HepG2 (cell line): Measurements from ENCODE around the gene AGER. TPM values are rescaled to one million over a fixed set of nuclear protein-coding genes. Genes with fewer than 3 reads are reported as not detected.
A peak's percentile ranks its signal among the peaks of the same experiment; 100 is the strongest.

Experiments
- EHMT2 ChIP-seq: fragments of 200-600 bp; sonication (generic); IDR thresholded peaks from 2 replicates; pipeline ENCODE4 v1.7.0; 2017; ENCODE audit warnings: antibody characterized with exemption, low read depth, low read length, borderline replicate concordance
- LCORL ChIP-seq, 2 experiments: fragments of 450-650 bp in 1 of 2; sonication (generic) in 1 of 2; formaldehyde crosslinking in 1 of 2; IDR thresholded peaks; 2 replicates each; pipeline versions ENCODE4 v1.5.0 to v1.6.1; 2017 to 2020; ENCODE audit warnings: antibody characterized with exemption in 1 of 2, missing genetic modification reagents in 1 of 2
- PHF21A ChIP-seq: sonication (generic); formaldehyde crosslinking; IDR thresholded peaks from 2 replicates; pipeline ENCODE4 v1.5.0; 2020; ENCODE audit warnings: mild to moderate bottlenecking, missing genetic modification reagents
- SMAD1 ChIP-seq: sonication (generic); formaldehyde crosslinking; IDR thresholded peaks from 2 replicates; pipeline ENCODE4 v1.4.0; 2020; ENCODE audit warnings: missing genetic modification reagents, low read depth, mild to moderate bottlenecking, borderline replicate concordance
- TBL1XR1 ChIP-seq: fragments of 150-350 bp; IDR thresholded peaks from 2 replicates; pipeline ENCODE4 v1.6.1; 2014; ENCODE audit warnings: borderline replicate concordance, low read length; ENCODE audit not compliant: partially characterized antibody
- YEATS2 ChIP-seq: sonication (generic); formaldehyde crosslinking; IDR thresholded peaks from 2 replicates; pipeline ENCODE4 v1.4.0; 2020; ENCODE audit warnings: missing genetic modification reagents, borderline replicate concordance
- ZNF207 ChIP-seq: fragments of 450-650 bp; IDR thresholded peaks from 2 replicates; pipeline ENCODE4 v1.6.1; 2016; ENCODE audit warnings: antibody characterized with exemption, borderline replicate concordance
- ZSCAN25 ChIP-seq: sonication (generic); formaldehyde crosslinking; IDR thresholded peaks from 2 replicates; pipeline ENCODE4 v1.8.0; 2022; ENCODE audit warnings: mild to moderate bottlenecking, missing genetic modification reagents
- polyA plus RNA-seq, 8 experiments: library from polyadenylated mRNA; depleted of rRNA in 3 of 8; stranded (reverse) in 7 of 8; unstranded in 1 of 8; fragments of >200 nt; fragmentation: Illumina TruSeq in 4 of 8; extraction: Trizol in 4 of 8; gene quantifications; 2 replicates each; pipeline versions ENCODE4 v1.2.1 to v1.2.3, GENCODE V29; 2011 to 2016; ENCODE audit warnings: low read depth in 4 of 8, missing spikeins in 1 of 8, mixed read lengths in 1 of 8; ENCODE audit not compliant: insufficient read depth in 1 of 8
- total RNA-seq, 5 experiments: library from RNA; depleted of rRNA; stranded (reverse); fragments of >200 nt; fragmentation: Illumina TruSeq; extraction: Trizol; gene quantifications; 2 replicates each; pipeline ENCODE4 v1.2.3, GENCODE V29; 2016; ENCODE audit warnings: low read depth in 1 of 5
- TF ChIP-seq, protein P1 (sequence below): sonication (generic); formaldehyde crosslinking; IDR thresholded peaks from 2 replicates; pipeline ENCODE4 v1.4.0; 2020; ENCODE audit warnings: missing genetic modification reagents, mild to moderate bottlenecking, borderline replicate concordance
- TF ChIP-seq, protein P2 (sequence below): sonication (generic); formaldehyde crosslinking; IDR thresholded peaks from 2 replicates; pipeline ENCODE4 v1.4.0; 2020; ENCODE audit warnings: missing genetic modification reagents, borderline replicate concordance
- TF ChIP-seq, protein P3 (sequence below): sonication (generic); formaldehyde crosslinking; IDR thresholded peaks from 2 replicates; pipeline ENCODE4 v1.4.0; 2020; ENCODE audit warnings: missing genetic modification reagents
- TF ChIP-seq, protein P4 (sequence below): sonication (generic); formaldehyde crosslinking; IDR thresholded peaks from 2 replicates; pipeline ENCODE4 v1.4.0; 2020; ENCODE audit warnings: missing genetic modification reagents, borderline replicate concordance
- TF ChIP-seq, protein P5 (sequence below): sonication (generic); formaldehyde crosslinking; IDR thresholded peaks from 2 replicates; pipeline ENCODE4 v1.4.0; 2020; ENCODE audit warnings: missing genetic modification reagents

The AGER gene
- total and polyA plus RNA-seq, 2 of the 13 experiments (the other 11 are each of a cell fraction or from before 2014, with no cell fraction given) = 1.9 to 5.1 TPM

- TF ChIP-seq, protein P1, sequence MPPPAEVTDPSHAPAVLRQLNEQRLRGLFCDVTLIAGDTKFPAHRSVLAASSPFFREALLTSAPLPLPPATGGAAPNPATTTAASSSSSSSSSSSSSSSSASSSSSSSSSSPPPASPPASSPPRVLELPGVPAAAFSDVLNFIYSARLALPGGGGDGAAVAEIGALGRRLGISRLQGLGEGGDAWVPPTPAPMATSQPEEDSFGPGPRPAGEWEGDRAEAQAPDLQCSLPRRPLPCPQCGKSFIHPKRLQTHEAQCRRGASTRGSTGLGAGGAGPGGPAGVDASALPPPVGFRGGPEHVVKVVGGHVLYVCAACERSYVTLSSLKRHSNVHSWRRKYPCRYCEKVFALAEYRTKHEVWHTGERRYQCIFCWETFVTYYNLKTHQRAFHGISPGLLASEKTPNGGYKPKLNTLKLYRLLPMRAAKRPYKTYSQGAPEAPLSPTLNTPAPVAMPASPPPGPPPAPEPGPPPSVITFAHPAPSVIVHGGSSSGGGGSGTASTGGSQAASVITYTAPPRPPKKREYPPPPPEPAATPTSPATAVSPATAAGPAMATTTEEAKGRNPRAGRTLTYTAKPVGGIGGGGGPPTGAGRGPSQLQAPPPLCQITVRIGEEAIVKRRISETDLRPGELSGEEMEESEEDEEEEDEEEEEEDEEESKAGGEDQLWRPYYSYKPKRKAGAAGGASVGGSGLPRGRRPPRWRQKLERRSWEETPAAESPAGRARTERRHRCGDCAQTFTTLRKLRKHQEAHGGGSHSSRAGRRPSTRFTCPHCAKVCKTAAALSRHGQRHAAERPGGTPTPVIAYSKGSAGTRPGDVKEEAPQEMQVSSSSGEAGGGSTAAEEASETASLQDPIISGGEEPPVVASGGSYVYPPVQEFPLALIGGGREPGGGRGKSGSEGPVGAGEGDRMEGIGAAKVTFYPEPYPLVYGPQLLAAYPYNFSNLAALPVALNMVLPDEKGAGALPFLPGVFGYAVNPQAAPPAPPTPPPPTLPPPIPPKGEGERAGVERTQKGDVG = no peak; the same call in 1 of the 2 replicates
- TF ChIP-seq, protein P2, sequence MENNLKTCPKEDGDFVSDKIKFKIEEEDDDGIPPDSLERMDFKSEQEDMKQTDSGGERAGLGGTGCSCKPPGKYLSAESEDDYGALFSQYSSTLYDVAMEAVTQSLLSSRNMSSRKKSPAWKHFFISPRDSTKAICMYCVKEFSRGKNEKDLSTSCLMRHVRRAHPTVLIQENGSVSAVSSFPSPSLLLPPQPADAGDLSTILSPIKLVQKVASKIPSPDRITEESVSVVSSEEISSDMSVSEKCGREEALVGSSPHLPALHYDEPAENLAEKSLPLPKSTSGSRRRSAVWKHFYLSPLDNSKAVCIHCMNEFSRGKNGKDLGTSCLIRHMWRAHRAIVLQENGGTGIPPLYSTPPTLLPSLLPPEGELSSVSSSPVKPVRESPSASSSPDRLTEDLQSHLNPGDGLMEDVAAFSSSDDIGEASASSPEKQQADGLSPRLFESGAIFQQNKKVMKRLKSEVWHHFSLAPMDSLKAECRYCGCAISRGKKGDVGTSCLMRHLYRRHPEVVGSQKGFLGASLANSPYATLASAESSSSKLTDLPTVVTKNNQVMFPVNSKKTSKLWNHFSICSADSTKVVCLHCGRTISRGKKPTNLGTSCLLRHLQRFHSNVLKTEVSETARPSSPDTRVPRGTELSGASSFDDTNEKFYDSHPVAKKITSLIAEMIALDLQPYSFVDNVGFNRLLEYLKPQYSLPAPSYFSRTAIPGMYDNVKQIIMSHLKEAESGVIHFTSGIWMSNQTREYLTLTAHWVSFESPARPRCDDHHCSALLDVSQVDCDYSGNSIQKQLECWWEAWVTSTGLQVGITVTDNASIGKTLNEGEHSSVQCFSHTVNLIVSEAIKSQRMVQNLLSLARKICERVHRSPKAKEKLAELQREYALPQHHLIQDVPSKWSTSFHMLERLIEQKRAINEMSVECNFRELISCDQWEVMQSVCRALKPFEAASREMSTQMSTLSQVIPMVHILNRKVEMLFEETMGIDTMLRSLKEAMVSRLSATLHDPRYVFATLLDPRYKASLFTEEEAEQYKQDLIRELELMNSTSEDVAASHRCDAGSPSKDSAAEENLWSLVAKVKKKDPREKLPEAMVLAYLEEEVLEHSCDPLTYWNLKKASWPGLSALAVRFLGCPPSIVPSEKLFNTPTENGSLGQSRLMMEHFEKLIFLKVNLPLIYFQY (CRISPR knock-in tag) = peak; percentile 45; the same call in 1 of the 2 replicates
- TF ChIP-seq LCORL (IDR thresholded peaks at IDR 0.05) (no peak), LCORL (CRISPR knock-in tag; IDR thresholded peaks at IDR 0.05) (no peak), ZSCAN25 (CRISPR knock-in tag) (no peak), EHMT2 (no peak), YEATS2 (CRISPR knock-in tag) (peak; percentile 93), PHF21A (CRISPR knock-in tag) (no peak; the same call in 1 of the 2 replicates), ZNF207 (0 out of 2 replicates have a peak, but pooled peaks have one; percentile 44), TBL1XR1 (peak; percentile 36), SMAD1 (CRISPR knock-in tag) (no peak)
- TF ChIP-seq, protein P3, sequence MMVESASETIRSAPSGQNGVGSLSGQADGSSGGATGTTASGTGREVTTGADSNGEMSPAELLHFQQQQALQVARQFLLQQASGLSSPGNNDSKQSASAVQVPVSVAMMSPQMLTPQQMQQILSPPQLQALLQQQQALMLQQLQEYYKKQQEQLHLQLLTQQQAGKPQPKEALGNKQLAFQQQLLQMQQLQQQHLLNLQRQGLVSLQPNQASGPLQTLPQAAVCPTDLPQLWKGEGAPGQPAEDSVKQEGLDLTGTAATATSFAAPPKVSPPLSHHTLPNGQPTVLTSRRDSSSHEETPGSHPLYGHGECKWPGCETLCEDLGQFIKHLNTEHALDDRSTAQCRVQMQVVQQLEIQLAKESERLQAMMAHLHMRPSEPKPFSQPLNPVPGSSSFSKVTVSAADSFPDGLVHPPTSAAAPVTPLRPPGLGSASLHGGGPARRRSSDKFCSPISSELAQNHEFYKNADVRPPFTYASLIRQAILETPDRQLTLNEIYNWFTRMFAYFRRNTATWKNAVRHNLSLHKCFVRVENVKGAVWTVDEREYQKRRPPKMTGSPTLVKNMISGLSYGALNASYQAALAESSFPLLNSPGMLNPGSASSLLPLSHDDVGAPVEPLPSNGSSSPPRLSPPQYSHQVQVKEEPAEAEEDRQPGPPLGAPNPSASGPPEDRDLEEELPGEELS (CRISPR knock-in tag) = peak; percentile 71
- TF ChIP-seq, protein P4, sequence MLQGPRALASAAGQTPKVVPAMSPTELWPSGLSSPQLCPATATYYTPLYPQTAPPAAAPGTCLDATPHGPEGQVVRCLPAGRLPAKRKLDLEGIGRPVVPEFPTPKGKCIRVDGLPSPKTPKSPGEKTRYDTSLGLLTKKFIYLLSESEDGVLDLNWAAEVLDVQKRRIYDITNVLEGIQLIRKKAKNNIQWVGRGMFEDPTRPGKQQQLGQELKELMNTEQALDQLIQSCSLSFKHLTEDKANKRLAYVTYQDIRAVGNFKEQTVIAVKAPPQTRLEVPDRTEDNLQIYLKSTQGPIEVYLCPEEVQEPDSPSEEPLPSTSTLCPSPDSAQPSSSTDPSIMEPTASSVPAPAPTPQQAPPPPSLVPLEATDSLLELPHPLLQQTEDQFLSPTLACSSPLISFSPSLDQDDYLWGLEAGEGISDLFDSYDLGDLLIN (CRISPR knock-in tag) = peak; percentile 70; the same call in 1 of the 2 replicates
- TF ChIP-seq, protein P5, sequence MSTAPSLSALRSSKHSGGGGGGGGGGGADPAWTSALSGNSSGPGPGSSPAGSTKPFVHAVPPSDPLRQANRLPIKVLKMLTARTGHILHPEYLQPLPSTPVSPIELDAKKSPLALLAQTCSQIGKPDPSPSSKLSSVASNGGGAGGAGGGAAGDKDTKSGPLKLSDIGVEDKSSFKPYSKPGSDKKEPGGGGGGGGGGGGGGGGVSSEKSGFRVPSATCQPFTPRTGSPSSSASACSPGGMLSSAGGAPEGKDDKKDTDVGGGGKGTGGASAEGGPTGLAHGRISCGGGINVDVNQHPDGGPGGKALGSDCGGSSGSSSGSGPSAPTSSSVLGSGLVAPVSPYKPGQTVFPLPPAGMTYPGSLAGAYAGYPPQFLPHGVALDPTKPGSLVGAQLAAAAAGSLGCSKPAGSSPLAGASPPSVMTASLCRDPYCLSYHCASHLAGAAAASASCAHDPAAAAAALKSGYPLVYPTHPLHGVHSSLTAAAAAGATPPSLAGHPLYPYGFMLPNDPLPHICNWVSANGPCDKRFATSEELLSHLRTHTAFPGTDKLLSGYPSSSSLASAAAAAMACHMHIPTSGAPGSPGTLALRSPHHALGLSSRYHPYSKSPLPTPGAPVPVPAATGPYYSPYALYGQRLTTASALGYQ (CRISPR knock-in tag) = peak; percentile 80
Measured at GRCh38 chr6:32153564-32154513, 30.2 kb downstream of the AGER start, which contains the start of gene PPT2 (continued).
